Neural crest cell (in vitro differentiated cells): ENCODE data around the gene DOK5. TPM values are rescaled to one million over a fixed set of nuclear protein-coding genes. Genes with fewer than 3 reads are reported as not detected.

ENCODE experiments used
- DNase-seq: peaks from one replicate; pipeline ENCODE4 v3.0.0; 2021; ENCODE audit warnings: low read depth, mixed read lengths, low spot score
- H3K27ac Mint-ChIP-seq: one replicate; pipeline ENCODE4 v1.8.0; 2021; ENCODE audit warnings: mild to moderate bottlenecking, mixed read lengths; ENCODE audit not compliant: unreplicated experiment
- H3K27me3 Mint-ChIP-seq: 2 replicates; pipeline ENCODE4 v1.8.0; 2021; ENCODE audit warnings: low read depth, mild to moderate bottlenecking, mixed read lengths
- H3K36me3 Mint-ChIP-seq: 2 replicates; pipeline ENCODE4 v1.8.0; 2021; ENCODE audit warnings: low read depth, mild to moderate bottlenecking, mixed read lengths
- H3K4me1 Mint-ChIP-seq: 2 replicates; pipeline ENCODE4 v1.8.0; 2021; ENCODE audit warnings: mixed read lengths
- H3K4me3 Mint-ChIP-seq: one replicate; pipeline ENCODE4 v1.8.0; 2021; ENCODE audit warnings: mild to moderate bottlenecking, mixed read lengths
- H3K9me3 Mint-ChIP-seq: 2 replicates; pipeline ENCODE4 v1.8.0; 2021; ENCODE audit warnings: mixed read lengths
- total RNA-seq: library from RNA; stranded (reverse); gene quantifications from 2 replicates; pipeline ENCODE4 v1.2.1, GENCODE V29; 2021
- TF ChIP-seq, protein P1 (sequence below): fragments of 200-600 bp; sonication (generic); conservative IDR thresholded peaks from 2 replicates; pipeline ENCODE4 v1.5.0; 2021; ENCODE audit warnings: antibody characterized with exemption, mild to moderate bottlenecking

The DOK5 gene
- total RNA-seq, 1 donor from 2014 or later, result 4.4 TPM

DNA sequence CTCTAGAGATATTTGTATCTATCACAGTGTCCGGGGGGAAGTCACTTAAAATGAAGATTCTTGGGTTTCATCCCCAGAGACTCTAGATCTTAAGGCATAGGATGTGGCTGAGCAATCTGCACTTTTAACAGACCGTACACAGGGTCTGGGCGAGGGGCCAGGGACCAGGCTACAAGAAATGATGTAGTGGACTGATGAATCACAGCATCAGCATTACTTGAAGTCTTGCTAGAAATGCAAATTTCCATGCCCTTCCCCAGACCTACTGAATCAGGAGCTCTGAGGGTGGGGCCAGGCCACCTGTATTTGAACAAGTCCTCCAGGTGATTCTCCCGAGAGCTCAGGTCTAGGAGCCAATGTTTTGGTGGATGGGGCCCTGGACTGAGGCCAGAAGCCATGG, 168.4 kb downstream of the DOK5 start:
- Mint-ChIP-seq H3K4me1 (peaks cover 4% of the 10 kb centered on the region), H3K27ac (no peak overlapping the region), H3K9me3 (no peaks in the 10 kb centered on the region), H3K4me3 (no peak overlapping the region), H3K36me3 (no peaks in the 10 kb centered on the region), H3K27me3 (no peaks in the 10 kb centered on the region)
- DNase-seq, result no peak
- TF ChIP-seq, protein P1, sequence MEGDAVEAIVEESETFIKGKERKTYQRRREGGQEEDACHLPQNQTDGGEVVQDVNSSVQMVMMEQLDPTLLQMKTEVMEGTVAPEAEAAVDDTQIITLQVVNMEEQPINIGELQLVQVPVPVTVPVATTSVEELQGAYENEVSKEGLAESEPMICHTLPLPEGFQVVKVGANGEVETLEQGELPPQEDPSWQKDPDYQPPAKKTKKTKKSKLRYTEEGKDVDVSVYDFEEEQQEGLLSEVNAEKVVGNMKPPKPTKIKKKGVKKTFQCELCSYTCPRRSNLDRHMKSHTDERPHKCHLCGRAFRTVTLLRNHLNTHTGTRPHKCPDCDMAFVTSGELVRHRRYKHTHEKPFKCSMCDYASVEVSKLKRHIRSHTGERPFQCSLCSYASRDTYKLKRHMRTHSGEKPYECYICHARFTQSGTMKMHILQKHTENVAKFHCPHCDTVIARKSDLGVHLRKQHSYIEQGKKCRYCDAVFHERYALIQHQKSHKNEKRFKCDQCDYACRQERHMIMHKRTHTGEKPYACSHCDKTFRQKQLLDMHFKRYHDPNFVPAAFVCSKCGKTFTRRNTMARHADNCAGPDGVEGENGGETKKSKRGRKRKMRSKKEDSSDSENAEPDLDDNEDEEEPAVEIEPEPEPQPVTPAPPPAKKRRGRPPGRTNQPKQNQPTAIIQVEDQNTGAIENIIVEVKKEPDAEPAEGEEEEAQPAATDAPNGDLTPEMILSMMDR, result no peak

DNA sequence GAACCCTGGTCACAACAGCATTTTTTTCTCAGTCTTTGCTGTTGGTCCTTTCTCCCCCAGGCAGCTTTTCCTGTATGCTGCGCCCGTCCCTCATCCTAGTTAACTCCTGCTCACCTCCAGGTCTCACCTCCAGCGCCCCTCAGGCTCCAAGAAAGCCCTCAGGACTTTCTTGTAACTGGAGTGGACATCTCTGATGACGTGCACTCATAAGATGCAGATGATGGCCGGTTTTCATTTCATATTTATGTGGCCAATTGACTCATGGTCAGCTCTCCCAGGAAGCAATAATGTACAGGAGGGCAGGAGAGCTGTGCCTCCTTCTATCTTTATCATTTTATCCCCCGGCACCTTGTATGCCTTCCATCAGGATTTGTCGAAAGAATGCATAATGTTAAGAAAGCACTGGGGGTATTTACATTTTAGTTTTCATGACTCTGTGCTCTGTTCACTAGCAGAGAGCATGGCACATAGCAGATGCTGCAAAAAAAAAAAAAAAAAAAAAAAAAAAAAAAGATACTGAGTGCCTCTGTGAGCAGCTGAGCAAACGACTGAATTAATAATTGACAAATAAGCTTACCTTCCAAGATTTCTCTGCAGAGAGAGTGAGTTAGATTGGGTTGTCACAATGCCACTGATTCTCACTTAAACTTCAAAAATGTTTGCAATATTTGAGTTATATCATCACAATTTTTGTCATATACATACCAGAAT, 170.2 kb downstream of the DOK5 start:
- H3K4me3 Mint-ChIP-seq, result no peak overlapping the region
- H3K9me3 Mint-ChIP-seq, result no peaks in the 10 kb centered on the region
- H3K4me1 Mint-ChIP-seq, result peaks cover 18% of the 10 kb centered on the region
- TF ChIP-seq, protein P1, result no peak
- DNase-seq, result no peak
- H3K36me3 Mint-ChIP-seq, result no peaks in the 10 kb centered on the region
- H3K27ac Mint-ChIP-seq, result no peak overlapping the region
- H3K27me3 Mint-ChIP-seq, result no peaks in the 10 kb centered on the region

DNA sequence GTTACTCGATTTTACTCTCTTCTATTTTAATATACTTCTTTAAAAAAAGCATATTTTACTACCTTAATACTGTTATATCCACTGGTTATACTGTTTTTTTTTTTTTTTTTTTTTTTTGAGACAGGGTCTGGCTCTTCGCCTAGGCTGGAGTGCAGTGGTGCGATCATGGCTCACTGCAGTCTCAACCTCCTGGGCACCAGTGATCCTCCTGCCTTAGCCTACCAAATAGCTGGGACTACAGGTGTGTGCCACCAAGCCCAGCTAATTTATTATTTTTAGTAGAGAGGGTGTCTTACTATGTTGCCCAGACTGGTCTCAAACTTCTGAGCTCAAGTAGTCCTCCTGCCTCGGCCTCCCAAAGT, 170.7 kb downstream of the DOK5 start:
- Mint-ChIP-seq H3K27me3 (no peaks in the 10 kb centered on the region), H3K27ac (no peak overlapping the region), H3K4me1 (peaks cover 23% of the 10 kb centered on the region), H3K36me3 (no peaks in the 10 kb centered on the region), H3K4me3 (no peak overlapping the region), H3K9me3 (no peaks in the 10 kb centered on the region)
- no peak for DNase-seq
- TF ChIP-seq, protein P1, result no peak

DNA sequence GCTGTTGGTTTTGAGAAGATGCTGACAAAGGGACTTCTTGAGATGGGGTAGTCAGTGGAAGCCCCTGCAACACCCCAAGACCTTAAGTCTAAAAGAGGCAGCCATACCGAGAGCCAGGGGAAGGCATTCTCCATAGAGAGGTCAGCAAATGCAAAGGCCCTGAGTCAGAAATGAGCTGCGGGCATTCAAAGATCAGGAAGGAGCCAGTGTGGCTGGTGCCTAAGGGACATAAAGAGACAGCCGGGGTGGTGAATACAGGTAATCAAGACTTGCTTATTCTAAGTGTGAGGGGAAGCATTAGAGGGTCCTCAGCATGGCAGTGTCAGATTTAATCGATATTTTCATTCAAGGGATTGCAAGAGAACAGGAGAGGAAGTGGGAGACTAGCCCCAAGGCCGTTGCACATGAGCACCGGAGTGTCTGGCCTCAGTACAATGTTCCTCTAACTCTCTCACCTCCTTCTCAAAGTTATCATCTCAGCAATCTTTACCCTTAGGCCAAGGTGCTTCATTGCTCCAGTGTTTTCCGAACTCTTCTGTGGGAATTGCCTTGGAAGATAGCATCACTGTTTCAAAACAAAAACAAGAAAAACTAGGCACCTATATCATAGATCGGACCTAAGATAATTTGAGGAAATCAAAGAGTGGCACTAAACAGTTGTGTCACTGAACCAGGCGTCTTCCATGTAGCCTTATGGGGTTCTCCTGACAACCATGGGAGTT, 173.2 kb downstream of the DOK5 start:
- no peaks in the 10 kb centered on the region for H3K9me3 Mint-ChIP-seq
- H3K27ac Mint-ChIP-seq, result no peak overlapping the region
- TF ChIP-seq, protein P1, result no peak
- no peak overlapping the region for H3K4me3 Mint-ChIP-seq
- peaks cover 23% of the 10 kb centered on the region for H3K4me1 Mint-ChIP-seq
- DNase-seq, result no peak
- no peaks in the 10 kb centered on the region for H3K36me3 Mint-ChIP-seq
- no peaks in the 10 kb centered on the region for H3K27me3 Mint-ChIP-seq

DNA sequence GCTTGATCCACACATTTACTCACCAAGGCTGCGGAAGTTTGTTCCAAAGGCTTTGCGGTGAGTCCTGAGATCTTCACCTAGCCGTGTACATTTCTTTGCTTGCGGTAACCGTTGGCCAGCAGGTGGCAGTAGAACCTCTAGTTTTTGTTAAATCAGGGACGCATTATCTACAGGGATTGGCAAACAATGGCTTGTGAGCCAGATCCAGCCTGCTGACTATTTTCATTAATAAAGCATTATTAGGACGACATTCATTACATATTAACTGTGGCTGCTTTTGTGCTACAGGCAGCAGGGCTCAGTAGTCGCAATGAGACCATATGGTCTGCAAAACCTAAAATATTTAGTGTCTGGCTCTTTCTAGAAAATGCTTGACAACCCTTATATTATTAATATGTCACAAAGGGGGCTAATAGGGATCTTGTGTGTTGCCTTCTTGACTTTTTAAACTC, 174.1 kb downstream of the DOK5 start:
- no peaks in the 10 kb centered on the region for H3K36me3 Mint-ChIP-seq
- no peak overlapping the region for H3K27ac Mint-ChIP-seq
- H3K9me3 Mint-ChIP-seq, result no peaks in the 10 kb centered on the region
- H3K4me1 Mint-ChIP-seq, result peaks cover 31% of the 10 kb centered on the region
- no peaks in the 10 kb centered on the region for H3K27me3 Mint-ChIP-seq
- DNase-seq, result peak; percentile 91
- TF ChIP-seq, protein P1, result peak; percentile 90
- peak overlapping the region; percentile 33 for H3K4me3 Mint-ChIP-seq
